ENCODE results near the gene LHX2.

- TF ChIP-seq TFDP2 (CRISPR knock-in tag; IDR thresholded peaks at IDR 0.05) (no peak), LBX2 (CRISPR knock-in tag; IDR thresholded peaks at IDR 0.05; ENCODE audit: borderline replicate concordance) (no peak), MXI1 (IDR thresholded peaks at IDR 0.05; ENCODE audit: borderline replicate concordance, low read depth, low read length) (no peak), MYC (CRISPR knock-in tag; IDR thresholded peaks at IDR 0.05; ENCODE audit: borderline replicate concordance) (no peak), HMGXB4 (CRISPR knock-in tag; IDR thresholded peaks at IDR 0.05; ENCODE audit: borderline replicate concordance in 1 of 2, low read depth in 1 of 2) (no peak), CREBL2 (CRISPR knock-in tag; IDR thresholded peaks at IDR 0.05; ENCODE audit: borderline replicate concordance) (no peak), CTCF (CRISPR knock-in tag; IDR thresholded peaks at IDR 0.05) (peak; percentile 34), NR2F1 (CRISPR knock-in tag; IDR thresholded peaks at IDR 0.05) (no peak), HOXA9 (CRISPR knock-in tag; IDR thresholded peaks at IDR 0.05; ENCODE audit: borderline replicate concordance) (no peak), SP1 (IDR thresholded peaks at IDR 0.05) (no peak), SP1 (CRISPR knock-in tag; IDR thresholded peaks at IDR 0.05) (no peak), KLF11 (CRISPR knock-in tag; IDR thresholded peaks at IDR 0.05) (no peak), ZNF362 (CRISPR knock-in tag; IDR thresholded peaks at IDR 0.05; ENCODE audit: borderline replicate concordance) (no peak), MED8 (CRISPR knock-in tag; IDR thresholded peaks at IDR 0.05; ENCODE audit: insufficient replicate concordance) (no peak)
Measured at GRCh38 chr9:124038790-124039633, 27.4 kb downstream of the LHX2 start.

Measured in HepG2 (cell line).